HG02840 (cell line): ENCODE measurements around the gene ABLIM1.

Experiments used
- ATAC-seq: cut with Tn5 transposase; IDR thresholded peaks from one replicate; pipeline ENCODE4 v1.9.1; 2021; ENCODE audit warnings: mild to moderate bottlenecking, moderate library complexity, moderate number of reproducible peaks; ENCODE audit not compliant: unreplicated experiment, low FRiP score

The ABLIM1 gene

GRCh38 chr10:114552050-114552449, 106.0 kb downstream of the ABLIM1 start:
- no peak for ATAC-seq

- ATAC-seq: no peak
These were observed 106.5 kb downstream of the ABLIM1 start for GRCh38 chr10:114551636-114551972.

- ATAC-seq: no peak
These were observed 107.1 kb downstream of the ABLIM1 start for GRCh38 chr10:114550756-114551635.

DNA sequence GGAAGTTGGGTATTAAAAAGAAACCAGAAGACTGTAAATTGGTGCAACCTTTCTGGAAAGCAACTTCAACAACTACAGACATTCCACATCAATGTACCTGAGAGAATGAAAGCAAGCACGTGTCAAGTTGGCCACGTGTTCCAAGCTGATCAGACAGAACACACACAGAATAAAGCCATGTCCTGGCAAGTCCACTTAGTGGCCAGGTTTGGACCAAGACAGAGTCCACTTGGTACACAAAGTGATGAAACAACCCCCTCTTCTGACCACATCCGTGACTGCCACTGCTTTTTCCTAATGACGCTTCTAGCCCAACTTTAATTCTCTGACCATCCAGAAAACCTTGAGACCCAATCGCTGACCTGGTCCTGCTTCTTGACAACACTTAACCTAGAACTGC, 109.4 kb downstream of the ABLIM1 start:
- no peak for ATAC-seq

GRCh38 chr10:114547514-114547913, 110.6 kb downstream of the ABLIM1 start:
- ATAC-seq: no peak

- no peak for ATAC-seq
These were observed 111.0 kb downstream of the ABLIM1 start for GRCh38 chr10:114547056-114547455.

DNA sequence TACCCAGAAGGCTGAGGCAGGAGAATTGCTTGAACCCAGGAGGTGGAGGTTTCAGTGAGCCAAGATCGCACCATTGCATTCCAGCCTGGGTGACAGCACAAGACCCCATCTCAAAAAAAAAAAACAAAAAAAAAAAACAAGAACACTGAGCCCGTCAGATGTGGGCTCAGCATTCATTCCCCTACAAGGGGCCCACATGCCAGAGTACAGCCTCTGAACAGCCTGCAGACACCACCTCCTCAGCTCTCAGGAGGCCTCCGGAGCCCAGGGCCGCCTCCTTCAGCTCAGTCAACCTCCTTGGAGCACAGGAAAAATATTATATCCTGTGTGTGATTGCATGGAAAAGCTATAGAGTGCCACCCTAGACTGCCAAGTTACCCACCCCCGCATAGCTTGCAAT, 112.3 kb downstream of the ABLIM1 start:
- ATAC-seq: no peak

GRCh38 chr10:114545071-114545470, 113.0 kb downstream of the ABLIM1 start:
- no peak for ATAC-seq

GRCh38 chr10:114544045-114544659, 113.9 kb downstream of the ABLIM1 start:
- peak; percentile 98 for ATAC-seq

GRCh38 chr10:114543456-114543855, 114.6 kb downstream of the ABLIM1 start:
- no peak for ATAC-seq

- no peak for ATAC-seq
These were observed 115.7 kb downstream of the ABLIM1 start for GRCh38 chr10:114542373-114542772.

DNA sequence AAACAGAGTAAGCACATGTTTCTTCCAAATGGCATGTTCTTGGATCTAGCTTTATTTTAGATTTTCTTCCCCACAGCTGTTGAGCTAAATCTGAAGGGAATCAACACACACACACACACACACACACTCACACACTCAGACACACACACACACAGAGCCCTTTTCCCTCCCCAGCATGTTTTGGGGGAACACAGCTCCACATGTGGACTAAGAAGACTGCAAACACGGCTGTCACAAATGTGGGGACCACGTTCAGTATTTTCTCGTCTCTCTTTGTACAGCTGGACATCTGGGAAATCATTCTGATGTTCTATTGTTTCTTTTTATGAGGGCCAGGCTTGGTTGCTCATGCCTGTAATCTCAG, 116.3 kb downstream of the ABLIM1 start:
- ATAC-seq: no peak

- ATAC-seq: no peak
These were observed 116.8 kb downstream of the ABLIM1 start for GRCh38 chr10:114541081-114541796.

- no peak for ATAC-seq
These were observed 117.8 kb downstream of the ABLIM1 start for GRCh38 chr10:114540236-114540635.

- ATAC-seq: no peak
These were observed 118.5 kb downstream of the ABLIM1 start for GRCh38 chr10:114539623-114540022.

- no peak for ATAC-seq
These were observed 119.7 kb downstream of the ABLIM1 start for GRCh38 chr10:114538181-114538906.

DNA sequence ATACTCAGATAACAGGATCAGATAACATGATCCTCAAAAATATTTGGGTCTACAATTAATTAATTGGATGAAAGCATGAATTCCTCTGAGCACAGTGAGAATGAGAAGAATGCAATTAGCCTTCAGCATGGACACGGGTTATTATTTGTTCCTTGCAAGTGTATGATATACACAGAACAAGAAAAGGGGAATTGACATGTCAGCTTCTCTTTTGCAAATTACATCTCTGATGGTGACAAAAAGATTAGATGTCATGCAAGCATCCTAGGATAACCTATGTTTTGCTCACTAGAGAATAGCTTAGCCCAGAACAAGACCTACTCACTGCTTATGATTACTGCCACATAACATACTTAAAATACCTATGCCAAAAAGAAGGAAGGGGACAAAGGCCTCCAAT, 120.3 kb downstream of the ABLIM1 start:
- ATAC-seq: no peak

- no peak for ATAC-seq
These were observed 123.5 kb downstream of the ABLIM1 start for GRCh38 chr10:114534571-114534981.

GRCh38 chr10:114532226-114532625, 125.8 kb downstream of the ABLIM1 start:
- no peak for ATAC-seq

GRCh38 chr10:114526504-114527238, 131.4 kb downstream of the ABLIM1 start:
- peak; percentile 95 for ATAC-seq
